Measurements from ENCODE around the gene SLC15A5.

SLC15A5 gene, protein sequence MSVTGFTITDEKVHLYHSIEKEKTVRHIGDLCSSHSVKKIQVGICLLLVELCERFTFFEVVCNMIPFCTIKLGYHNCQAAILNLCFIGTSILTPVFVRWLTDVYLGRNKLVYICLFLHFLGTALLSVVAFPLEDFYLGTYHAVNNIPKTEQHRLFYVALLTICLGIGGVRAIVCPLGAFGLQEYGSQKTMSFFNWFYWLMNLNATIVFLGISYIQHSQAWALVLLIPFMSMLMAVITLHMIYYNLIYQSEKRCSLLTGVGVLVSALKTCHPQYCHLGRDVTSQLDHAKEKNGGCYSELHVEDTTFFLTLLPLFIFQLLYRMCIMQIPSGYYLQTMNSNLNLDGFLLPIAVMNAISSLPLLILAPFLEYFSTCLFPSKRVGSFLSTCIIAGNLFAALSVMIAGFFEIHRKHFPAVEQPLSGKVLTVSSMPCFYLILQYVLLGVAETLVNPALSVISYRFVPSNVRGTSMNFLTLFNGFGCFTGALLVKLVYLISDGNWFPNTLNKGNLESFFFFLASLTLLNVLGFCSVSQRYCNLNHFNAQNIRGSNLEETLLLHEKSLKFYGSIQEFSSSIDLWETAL

DNA sequence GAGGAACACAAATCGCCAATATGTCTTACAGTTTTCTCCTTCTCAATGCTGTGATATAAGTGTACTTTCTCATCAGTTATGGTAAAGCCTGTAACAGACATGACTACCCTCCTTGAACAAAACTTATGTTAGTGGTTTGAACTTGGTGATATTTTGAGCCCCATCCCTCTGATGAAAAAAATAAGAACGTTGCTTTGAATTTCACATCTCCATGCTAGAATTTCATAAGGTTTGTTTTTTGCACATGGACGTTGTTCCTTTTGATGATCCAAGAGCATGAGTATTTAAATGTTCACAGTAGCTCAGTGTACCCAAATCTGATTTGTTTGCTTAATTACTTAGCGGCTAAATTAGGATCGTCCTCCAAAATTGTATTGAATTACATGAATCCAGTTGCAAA, at the start of gene SLC15A5:
SLC15A5 (minus strand) TSS at position 101 of the 400 bp plus-strand sequence; CDS start at position 101, 0 bp downstream.
- no peak for DNase-seq (ENCODE audit: low read depth)

DNA sequence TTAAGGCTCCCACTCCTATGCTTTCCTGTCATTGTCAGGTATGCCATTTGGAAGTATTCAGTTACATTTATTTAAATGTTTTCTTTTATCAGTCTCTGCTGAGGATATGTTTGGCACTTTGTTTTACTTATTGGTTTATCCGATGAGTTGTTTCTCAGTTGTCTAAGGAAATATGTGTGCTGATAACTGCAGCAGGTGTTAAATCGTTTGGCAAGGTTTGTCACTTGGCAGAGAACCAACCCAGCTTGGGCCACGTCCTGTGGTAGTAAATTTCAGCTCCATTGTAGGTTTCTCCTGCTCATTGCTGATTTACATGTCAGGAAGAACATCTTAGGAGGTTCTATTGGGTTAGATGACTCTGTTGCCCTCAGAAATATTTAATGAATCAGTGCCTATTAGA, 47.9 kb upstream of the SLC15A5 start:
- no peak for DNase-seq (ENCODE audit: low read depth)

DNA sequence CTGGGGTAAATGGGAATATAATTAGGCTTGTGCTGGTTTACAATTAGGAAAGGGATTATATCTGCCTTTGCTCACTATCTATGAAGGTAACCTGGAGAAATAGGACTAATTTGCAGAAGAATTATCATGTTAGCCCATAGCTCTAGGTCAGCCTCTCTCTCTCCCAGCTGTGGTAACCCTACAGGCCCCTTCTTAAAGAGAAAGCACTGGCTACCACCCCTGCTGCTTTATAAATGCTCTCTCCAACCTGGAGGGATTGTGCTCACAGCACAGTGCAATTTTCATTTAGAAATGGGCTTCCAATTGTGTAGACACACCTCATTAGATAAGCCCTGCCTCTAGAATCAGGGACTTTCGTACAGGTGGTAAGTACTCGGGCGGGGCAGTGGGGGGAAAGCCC, 47.3 kb upstream of the SLC15A5 start:
- no peak for DNase-seq (ENCODE audit: low read depth)

DNA sequence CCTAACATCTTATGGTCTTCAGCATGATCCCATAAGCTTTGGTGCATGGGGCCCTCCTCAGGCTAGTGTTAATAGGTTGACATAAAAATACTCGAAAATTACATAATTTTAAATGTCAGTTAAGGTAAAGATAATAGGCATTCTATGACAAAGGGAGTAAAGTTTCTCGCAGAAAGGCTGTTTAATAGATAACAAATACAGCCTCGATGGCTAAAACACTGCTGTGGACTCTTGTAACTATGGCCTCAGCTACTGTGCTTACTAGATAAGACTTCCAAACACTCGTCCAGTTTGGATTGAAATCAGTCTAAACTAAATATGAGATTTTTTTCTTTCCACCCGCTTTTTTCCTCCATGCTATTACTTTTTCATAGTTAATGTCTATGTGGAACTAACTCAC, 46.8 kb upstream of the SLC15A5 start:
- no peak for DNase-seq (ENCODE audit: low read depth)

DNA sequence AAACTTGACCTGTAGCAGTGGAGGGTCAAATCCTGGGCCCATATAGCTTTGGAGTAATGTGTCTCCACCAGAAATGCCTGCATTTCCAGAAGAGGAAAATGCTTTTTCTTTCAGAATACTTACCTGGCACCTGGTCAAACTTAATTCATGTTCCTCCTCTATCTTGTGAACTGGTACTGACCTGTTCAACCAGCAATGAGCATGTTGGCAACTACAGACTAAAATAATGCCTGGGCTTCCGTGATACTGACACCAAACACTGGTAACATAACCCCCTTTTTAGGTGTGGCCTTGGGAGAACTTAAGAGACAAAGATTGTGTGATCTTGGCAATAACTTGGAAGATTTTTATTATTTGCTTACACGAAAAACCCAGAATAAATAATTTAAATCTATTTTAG, 46.2 kb upstream of the SLC15A5 start:
- DNase-seq (ENCODE audit: low read depth): no peak

DNA sequence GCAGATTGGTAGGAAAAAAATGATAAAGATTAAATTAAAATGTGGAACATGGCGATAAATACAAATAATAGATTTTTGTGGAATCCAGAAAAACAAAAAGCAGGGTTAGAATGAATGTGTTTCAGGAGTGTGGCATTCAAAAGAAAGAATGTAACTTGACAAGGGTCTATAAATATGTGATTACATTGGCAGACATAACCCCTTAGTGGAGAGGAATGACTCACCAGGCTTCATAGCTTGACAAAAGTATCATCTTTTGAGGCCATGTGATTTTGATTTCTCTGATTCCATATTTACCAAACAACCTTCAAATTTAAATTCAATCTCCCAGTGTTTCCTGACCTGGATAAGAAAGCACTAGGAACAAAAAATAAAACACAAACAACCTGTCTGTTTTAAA, 45.5 kb upstream of the SLC15A5 start:
- DNase-seq (ENCODE audit: low read depth): no peak

DNA sequence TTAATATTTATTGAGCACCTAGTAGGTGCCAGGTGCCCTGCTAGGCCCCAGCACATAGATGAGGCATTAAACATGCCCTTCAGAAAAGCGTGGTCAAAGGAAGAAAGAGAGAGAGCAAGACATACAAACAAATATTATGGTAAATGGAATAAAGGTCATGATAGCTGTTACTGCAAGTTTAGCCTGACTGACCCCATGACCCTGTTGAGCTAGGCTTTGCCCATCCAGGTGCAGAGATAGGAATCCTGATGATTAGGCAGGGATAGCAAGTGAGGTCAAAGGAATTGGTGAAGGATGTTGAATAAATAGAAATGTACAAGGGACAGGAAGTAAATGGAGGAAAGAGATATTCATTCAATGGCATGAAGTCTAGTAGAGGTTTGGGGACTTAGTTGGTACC, 33.4 kb upstream of the SLC15A5 start:
- DNase-seq (ENCODE audit: low read depth): no peak

DNA sequence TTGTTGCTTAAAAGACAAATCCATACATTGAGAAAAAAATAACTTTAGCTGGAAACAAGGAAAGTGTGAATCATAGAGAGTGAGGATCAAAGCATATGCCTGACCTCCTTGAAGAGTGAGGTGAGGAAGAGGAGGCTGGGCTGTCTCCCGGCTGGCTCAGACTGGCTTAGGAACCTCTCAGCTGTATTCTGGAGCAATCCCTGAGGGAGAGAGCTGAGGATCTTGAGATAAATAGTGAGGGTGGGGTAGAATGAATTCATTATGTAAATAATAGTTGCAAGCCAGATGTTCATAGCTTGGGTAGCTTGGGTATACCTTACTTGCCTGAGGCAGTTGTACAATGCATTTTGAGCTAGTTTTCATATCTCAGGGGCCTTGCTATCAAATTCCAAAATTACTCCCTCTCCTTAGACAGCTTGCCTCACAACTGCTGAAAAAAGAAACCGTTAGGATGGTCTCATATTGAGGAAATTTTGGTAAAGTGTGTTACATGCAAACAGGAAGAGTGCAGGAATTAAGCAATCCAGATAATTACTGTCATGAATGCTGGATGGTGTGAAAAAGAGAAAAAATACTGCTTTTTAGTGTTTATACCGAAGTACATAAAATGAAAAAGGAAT, 30.5 kb upstream of the SLC15A5 start:
- DNase-seq (ENCODE audit: low read depth): no peak

DNA sequence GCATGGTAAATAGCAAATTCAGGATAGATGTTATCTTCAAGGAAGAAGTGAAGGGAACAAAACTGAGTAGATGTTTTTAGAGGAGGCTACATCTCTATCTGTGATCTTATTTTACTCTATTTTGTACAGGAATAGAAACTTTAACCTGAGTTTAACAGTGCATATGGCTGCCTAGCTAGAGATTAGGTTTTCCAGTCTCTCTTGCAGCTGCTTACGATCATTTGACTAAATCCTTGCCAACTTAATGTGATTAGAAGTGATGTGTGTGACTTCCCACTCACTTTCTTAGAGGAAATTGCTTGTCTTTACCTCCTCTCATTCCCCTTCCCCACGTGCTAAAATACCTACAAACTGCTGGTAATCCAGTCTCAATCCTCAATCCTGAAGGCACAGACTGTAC, 26.5 kb upstream of the SLC15A5 start:
- DNase-seq (ENCODE audit: low read depth): no peak

DNA sequence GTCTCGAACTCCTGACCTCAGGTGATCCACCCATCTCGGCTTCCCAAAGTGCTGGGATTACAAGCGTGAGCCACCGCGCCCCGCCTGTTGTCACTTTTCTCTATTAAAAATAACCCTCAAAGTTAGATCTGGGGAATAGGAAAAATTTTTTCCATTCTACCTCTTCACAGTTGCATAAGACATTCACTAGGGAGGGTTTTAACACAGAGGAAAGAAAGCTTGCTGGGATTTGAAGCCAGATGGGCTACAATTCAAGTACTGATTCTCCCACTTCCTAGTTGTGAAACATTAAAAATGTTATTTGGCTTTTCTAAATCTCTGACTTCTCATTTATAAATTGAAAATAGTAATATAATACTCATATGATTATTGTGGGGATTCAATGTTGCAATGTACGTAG, 23.3 kb upstream of the SLC15A5 start:
- no peak for DNase-seq (ENCODE audit: low read depth)

DNA sequence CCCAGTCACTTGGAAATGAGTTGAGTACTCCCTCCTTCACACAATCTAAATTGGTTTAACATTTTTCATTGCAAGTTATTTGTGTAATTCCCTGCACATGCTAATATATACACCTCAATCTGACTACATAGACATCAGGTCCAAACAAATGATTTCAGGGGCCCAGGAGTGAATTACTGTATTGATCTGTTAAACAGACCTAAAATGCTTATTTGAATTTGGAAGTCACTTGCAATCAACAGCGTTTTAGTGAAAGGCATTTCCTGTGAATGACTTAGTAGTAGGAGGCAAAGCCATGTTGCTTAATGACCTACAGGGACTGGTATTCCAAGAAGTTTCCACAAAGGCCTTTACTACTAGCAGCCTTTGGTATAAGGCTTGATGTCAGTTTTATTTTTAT, 22.6 kb upstream of the SLC15A5 start:
- no peak for DNase-seq (ENCODE audit: low read depth)

DNA sequence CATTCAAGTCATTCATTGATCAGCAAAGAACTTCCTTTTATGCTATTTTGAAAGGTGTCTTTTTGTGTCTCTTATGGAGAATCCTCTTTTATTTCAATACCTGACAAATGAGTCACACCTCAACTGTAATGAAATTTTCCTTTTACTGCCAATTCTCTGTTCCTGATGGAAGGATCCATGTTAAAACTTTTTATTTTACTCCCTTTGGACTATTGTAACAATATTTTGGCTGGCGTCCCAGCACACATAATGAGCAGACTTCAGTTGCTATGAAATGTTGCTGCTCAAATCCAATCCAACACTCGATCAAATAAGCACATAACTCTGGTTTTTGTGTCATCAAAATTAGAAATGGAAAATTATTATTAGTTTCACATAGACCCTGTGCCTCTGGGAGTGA, 21.9 kb upstream of the SLC15A5 start:
- DNase-seq (ENCODE audit: low read depth): no peak

DNA sequence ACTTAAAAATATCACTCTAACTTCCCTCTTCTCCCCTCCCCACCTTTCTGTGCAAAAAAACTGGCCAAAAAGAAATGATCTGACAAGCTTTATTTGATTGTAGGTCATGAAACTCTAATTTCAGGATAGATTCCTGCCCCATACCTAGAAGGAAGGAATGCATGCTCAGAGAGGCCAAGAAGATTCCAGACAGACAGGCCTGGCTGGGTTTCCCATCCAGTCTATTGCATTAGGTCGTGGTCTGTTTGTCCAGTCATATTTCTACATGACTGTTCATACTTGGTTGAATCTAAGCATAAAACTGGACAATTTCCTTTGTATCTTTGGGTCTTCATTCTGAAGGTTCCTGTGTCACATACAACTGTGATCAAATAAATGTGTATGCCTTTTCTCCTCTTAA, 20.0 kb upstream of the SLC15A5 start:
- DNase-seq (ENCODE audit: low read depth): no peak

DNA sequence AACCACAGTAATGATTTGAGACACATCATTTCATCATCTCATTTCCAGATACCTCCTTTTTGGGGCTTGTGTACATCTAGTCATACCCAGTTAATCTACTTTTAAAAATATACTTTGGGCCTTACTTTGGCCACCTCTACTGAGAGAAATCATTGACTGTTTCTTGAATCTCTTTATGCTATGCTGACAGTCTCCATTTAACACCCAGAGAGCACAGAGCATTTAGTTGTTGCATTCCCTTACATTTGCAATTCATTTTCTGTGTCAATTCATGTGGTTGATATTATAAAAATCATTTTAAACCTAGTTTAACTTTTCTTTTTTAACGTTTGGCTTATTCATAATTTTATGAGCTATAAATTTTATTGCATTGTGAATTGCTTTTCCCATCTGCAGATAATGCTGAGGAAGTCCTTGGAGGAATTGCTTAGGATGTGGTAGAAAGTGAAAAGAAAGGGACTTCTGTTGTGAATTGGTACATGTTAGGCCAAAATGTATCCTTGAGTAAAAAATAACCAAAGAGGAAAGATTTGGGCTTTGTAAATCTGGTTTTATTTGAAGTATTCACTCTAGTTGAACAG, 17.0 kb upstream of the SLC15A5 start:
- no peak for DNase-seq (ENCODE audit: low read depth)

DNA sequence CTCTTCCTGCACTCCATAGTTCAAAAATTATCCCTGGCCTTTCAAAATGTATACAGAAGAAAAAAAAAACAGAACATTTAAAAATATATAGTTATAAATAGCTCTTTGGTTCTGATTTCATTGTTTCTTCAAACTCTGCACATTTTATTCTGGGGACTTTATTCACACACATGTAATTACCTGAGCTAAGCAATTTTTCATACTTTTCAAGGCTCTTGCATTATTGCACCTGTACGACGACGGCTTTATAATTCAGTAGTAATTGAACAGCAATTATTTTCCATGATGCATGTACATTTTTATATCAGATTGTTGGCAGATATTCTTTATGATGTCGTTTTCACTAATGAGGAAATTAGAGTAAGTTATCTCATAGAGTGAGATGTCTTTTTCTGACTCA, 13.5 kb upstream of the SLC15A5 start:
- no peak for DNase-seq (ENCODE audit: low read depth)

DNA sequence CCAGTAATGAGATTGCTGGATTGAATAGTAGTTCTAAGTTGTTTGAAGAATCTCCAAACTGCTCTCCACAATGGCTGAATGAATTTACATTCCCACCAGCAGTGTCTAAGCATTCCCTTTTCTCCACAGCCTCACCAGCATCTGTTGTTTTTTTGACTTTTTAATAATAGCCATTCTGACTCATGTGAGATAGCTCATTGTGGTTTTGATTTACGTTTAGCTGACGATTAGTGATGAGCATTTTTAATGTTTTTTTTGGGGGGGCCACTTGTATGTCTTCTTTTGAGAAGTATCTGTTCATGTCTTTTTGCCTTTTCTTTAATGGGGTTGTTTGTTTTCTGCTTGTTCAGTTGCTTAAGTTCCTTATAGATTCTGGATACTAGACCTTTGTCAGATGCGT, 8.1 kb upstream of the SLC15A5 start:
- DNase-seq (ENCODE audit: low read depth): no peak

DNA sequence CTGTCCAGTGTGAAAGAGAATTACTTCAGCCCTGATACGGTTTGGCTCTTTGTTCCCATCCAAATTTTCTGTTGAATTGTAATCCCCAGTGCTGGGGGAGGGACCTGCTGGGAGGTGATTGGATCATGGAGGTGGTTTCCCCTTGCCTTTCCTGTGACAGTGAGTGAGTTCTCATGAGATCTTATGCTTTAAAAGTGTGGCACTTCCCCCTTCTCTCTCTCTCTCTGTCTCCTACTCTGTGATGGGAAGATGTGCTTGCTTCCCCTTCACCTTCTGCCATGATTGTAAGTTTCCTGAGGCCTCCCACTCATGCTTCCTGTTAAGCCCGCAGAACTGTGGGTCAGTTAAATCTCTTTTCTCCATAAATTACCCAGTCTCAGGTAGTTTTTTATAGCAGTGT, 5.5 kb upstream of the SLC15A5 start:
- no peak for DNase-seq (ENCODE audit: low read depth)

DNA sequence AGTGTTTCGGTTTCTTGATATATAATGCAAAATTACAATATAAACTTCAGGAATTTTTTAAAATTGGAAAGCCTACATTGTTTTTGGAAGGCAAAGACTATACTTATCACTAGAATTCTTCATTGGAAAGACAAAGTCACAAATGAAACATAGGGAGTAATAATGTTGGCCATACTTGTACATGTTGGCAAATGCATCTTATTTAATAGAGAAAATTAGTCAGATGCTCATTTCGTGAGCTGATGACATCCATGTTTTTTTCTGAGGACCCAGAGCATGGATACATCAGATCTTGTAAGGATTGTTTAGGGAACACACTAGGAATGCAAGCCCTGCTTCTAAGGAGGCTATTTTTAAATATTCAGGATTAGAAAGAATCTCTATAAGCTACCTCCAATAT, 4.6 kb upstream of the SLC15A5 start:
- no peak for DNase-seq (ENCODE audit: low read depth)

DNA sequence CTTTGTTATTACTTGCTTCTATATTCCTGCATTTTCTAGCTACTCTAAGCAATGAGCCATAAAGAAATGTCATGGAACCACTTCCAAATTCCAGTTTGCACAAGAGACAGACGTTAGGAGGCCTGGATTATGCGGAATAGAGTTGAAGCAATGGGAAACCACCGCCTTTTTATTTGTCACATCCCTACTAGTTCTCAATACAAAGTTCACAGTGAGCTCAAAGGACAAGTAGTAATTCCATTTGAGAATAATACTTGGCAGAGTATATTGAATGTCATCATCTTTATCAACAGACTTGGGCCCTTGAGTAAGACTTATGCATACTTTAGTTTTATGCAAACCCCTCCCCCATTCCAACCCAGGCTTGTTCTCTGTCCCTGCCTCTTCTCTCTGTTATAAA, 3.7 kb upstream of the SLC15A5 start:
- DNase-seq (ENCODE audit: low read depth): no peak

DNA sequence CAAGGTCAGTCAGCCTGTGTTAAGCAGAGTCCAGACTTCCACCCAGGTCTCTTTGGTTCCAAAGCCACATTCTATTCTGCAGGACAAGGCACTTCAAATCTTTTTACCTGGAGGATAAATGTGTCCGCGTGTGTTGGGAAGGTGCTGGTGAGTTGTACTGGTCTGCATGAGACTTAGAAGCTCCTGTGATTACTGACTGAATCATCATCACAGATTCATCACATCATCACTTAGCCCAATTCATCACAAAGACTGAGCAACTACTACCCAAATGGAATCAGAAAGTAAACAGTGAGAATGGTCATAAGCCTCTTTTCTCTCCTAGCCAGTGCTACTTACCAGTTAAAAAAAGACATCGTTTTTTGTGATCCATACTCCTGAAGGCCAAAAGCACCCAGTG, 5.3 kb downstream of the SLC15A5 start:
- DNase-seq (ENCODE audit: low read depth): no peak

DNA sequence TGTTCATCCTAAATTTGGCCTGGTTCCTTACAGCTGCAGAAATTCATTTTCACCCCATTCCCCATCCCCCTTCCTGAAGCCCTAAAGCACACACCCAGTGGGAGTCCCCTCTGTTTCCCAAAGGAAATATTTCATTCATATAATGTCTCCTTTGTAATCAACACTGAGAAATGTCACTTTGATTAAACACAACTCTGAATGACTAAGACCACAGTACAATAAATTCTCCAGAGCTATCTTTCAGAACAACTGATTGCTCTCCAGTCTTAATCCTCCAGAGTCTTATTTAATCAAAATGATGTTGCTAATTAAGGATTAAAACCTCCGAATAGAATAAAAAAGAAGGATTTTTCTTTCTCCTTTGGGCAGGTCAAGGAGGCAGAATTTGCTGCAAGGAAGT, 6.4 kb downstream of the SLC15A5 start:
- DNase-seq (ENCODE audit: low read depth): no peak

DNA sequence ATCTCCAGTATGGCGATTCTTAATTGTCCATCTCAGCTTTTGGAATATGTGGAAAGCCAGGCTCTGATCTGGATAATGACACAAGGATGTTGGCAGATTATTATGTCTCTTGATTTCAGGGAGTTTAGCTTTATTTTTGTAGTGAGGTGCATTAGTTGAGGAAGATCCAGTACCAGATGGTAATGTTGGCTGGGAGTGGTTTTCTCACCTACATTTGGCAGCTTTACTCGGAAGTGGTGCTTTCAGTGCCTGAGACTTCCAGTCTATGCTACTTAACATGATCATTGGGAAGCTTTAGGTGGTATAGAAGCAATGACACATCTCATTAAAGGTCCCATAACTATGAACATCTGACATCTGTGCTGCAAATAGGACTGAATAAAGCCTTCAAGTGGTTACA, 7.5 kb downstream of the SLC15A5 start:
- DNase-seq (ENCODE audit: low read depth): no peak

DNA sequence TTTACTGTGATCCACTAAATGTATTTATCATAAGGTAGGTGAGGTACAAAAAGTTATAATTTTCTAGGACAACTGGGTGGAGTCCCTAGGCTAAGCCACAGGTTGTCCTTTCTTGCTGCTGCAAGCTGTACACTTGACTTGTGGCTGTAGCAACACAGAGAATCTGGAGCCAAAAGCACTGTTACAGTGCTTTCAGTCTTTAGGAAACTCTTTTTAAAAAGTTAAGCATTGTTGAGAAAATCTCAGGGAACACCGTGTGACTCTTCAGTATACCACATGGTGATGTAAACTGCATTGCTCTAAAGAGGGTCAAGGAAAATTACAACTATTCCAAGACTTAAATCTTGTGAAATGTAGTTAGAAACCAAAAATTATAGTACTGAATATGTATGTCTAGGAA, 11.4 kb downstream of the SLC15A5 start:
- no peak for DNase-seq (ENCODE audit: low read depth)

Measured in stimulated activated CD8-positive, alpha-beta memory T cell treated with anti-CD3 and anti-CD28 coated beads, Interleukin-15, amount 100 ng/mL, for 1 hour (primary cell).